Heart right ventricle (tissue), 16 donors: Measurements from ENCODE around the gene ZNF584. TPM values are rescaled to one million over a fixed set of nuclear protein-coding genes. Genes with fewer than 3 reads are reported as not detected.

Experiments
- ATAC-seq, 8 donors: fragments of 200-7000 bp; cut with Tn5 transposase; one replicate each; pipeline ENCODE4 v1.9.1; 2020; ENCODE audit warnings: mild to moderate bottlenecking in 8 of 8, moderate library complexity in 8 of 8, moderate number of reproducible peaks in 1 of 8
- DNase-seq, 2 donors: peaks; one replicate each; pipeline ENCODE4 v3.0.0-alpha.2; 2020
- H3K27ac ChIP-seq, 10 donors: fragments of 200-600 bp; sonication (generic) in 2 of 10; one replicate each; pipeline versions ENCODE4 v1.5.0 to v1.8.0; 2020 to 2022; ENCODE audit warnings: mild to moderate bottlenecking in 3 of 10
- H3K27me3 ChIP-seq, 7 donors: fragments of 200-600 bp; one replicate each; pipeline ENCODE4 v1.8.0; 2021 to 2022; ENCODE audit warnings: mild to moderate bottlenecking in 2 of 7
- H3K36me3 ChIP-seq, 9 donors: fragments of 200-600 bp; sonication (generic) in 1 of 9; one replicate each; pipeline versions ENCODE4 v1.5.0 to v1.8.0; 2020 to 2022; ENCODE audit warnings: mild to moderate bottlenecking in 2 of 9
- H3K4me1 ChIP-seq, 9 donors: fragments of 200-600 bp; sonication (generic) in 1 of 9; one replicate each; pipeline versions ENCODE4 v1.5.0 to v1.8.0; 2020 to 2022; ENCODE audit warnings: mild to moderate bottlenecking in 4 of 9
- H3K4me3 ChIP-seq, 10 donors: fragments of 200-600 bp; sonication (generic) in 2 of 10; one replicate each; pipeline versions ENCODE4 v1.5.0 to v1.8.0; 2020 to 2022; ENCODE audit warnings: mild to moderate bottlenecking in 7 of 10, moderate library complexity in 2 of 10
- H3K9me3 ChIP-seq, 11 donors: fragments of 200-600 bp in 10 of 11; sonication (generic) in 2 of 11; one replicate each; pipeline versions ENCODE4 v1.5.0 to v1.8.0; 2013 to 2022; ENCODE audit warnings: mild to moderate bottlenecking in 2 of 11, control low read depth in 1 of 11, moderate library complexity in 1 of 11
- CTCF ChIP-seq, 9 donors: fragments of 200-600 bp; sonication (generic) in 2 of 9; IDR thresholded peaks; one replicate each; pipeline versions ENCODE4 v1.5.0 to v1.8.0; 2021 to 2022; ENCODE audit warnings: antibody characterized with exemption in 9 of 9, mild to moderate bottlenecking in 5 of 9, moderate library complexity in 1 of 9
- WGBS, 2 donors: extraction: QIAGEN DNeasy Blood & Tissue Kit; methylation state at CpG; one replicate each; pipeline ENCODE4 v1.1.7; 2013; ENCODE audit warnings: inconsistent platforms in 1 of 2; 5-methylcytosine and 5-hydroxymethylcytosine counted together
- intact Hi-C, 10 donors: fragments of 100-400 bp; cut with DNase I; formaldehyde crosslinking; loops; one replicate each; pipeline versions ENCODE4 v1.11.1 to v1.14.2; 2022
- polyA plus RNA-seq, 2 donors: library from polyadenylated mRNA; stranded (reverse); fragments of 200-250 nt; gene quantifications; one replicate each; pipeline ENCODE4 v1.2.3, GENCODE V29; 2013
- total RNA-seq, 10 donors: library from RNA; stranded (reverse); fragmentation: NEBNext Ultra II Directional in 3 of 10; extraction: Animal tissue kit (Norgen Biotek cat#: 25700) in 3 of 10; gene quantifications; one replicate each; pipeline versions ENCODE4 v1.2.1 to v1.2.4, GENCODE V29; 2021 to 2023
- donor health status: Arrhythmogenic right ventricular cardiomyopathy.
- donor health status: ischemic (EF 13 %, LVEDD 7.1; RV severe dilation, severe dysfunction).
- donor health status: healthy with polysubstance abuse.
- donor health status: DM: no; HTN: yes; CAD: no.
- donor health status: DM: no; HTN: no; CAD: no.
- donor health status: ischemic (EF 25% LVEDD 6.9; RV normal size, moderate dysfunction).
- donor health status: ischemic (EF 25% LVEDD 5.7; RV mildly dilated, moderate dysfunction).
- donor health status: healthy.
- donor health status: DM: yes; HTN: yes; CAD: no.
- donor health status: Ischemic cardiomyopathy.
- donor health status: ischemic (EF 35%, LVEDD 5.7; RV mildly dilated, moderate dysfunction).
- donor health status: nonischemic (EF 11% LVEDD 7.7; RV severe dilation, severe dysfunction).
- donor health status: DM: yes; HTN: yes; CAD: no.
- donor health status: PGD.
- donor health status: ischemic (EF 29% LVEDD 5.4; RV normal size, mild dysfunction).
- donor health status: nonischemic (EF 23%, LVEDD 6.1; RV moderate dilation, normal function).

ZNF584 gene
- total and polyA plus RNA-seq, 12 donors: 6.5 to 20.4 (median 16.7) TPM

GRCh38 chr19:58409010-58409790, 751 bp downstream of the ZNF584 start:
- H3K27ac ChIP-seq: peak overlapping the region; percentile 84 to 95 (median 91)
- 3 to 4% methylated on average over 34 of the region's 34 CpGs for WGBS, 2 donors
- no peak for TF ChIP-seq CTCF (IDR thresholded peaks at IDR 0.05)
- no peaks in the 10 kb centered on the region for H3K9me3 ChIP-seq
- H3K36me3 ChIP-seq: peaks cover 0 to 6% (median 0%) of the 10 kb centered on the region in 9 donors
- peaks cover 5 to 31% (median 26%) of the 10 kb centered on the region in 9 donors for H3K4me1 ChIP-seq
- peak overlapping the region; percentile 79 to 100 (median 96) for H3K4me3 ChIP-seq
- peak; percentile 9 to 68 (median 36) for ATAC-seq
- intact Hi-C loops: no loop called here
- H3K27me3 ChIP-seq: no peaks in the 10 kb centered on the region
- peak in 1 of 2 donors; percentile 33 for DNase-seq

GRCh38 chr19:58416604-58417003, 8.2 kb downstream of the ZNF584 start:
- DNase-seq (no peak), ATAC-seq (no peak)
- intact Hi-C loops: no loop called here
- 95 to 99% methylated on average over 5 of the region's 5 CpGs for WGBS, 2 donors
- Histone ChIP-seq H3K27me3 (no peaks in the 10 kb centered on the region), H3K36me3 (peaks cover 0 to 67% (median 41%) of the 10 kb centered on the region in 9 donors), H3K27ac (no peak overlapping the region), H3K4me1 (no peaks in the 10 kb centered on the region), H3K4me3 (no peak overlapping the region), H3K9me3 (peaks cover 0 to 11% (median 0%) of the 10 kb centered on the region in 11 donors)
- no peak for TF ChIP-seq CTCF (IDR thresholded peaks at IDR 0.05)

- ATAC-seq (no peak), DNase-seq (no peak)
- 99% methylated on average over 7 of the region's 7 CpGs for WGBS, 2 donors
- Histone ChIP-seq H3K27me3 (no peaks in the 10 kb centered on the region), H3K36me3 (peaks cover 0 to 69% (median 41%) of the 10 kb centered on the region in 9 donors), H3K9me3 (peaks cover 0 to 11% (median 0%) of the 10 kb centered on the region in 11 donors), H3K4me1 (no peaks in the 10 kb centered on the region), H3K4me3 (no peak overlapping the region), H3K27ac (no peak overlapping the region)
- TF ChIP-seq CTCF (IDR thresholded peaks at IDR 0.05): no peak
- intact Hi-C loops: no loop called here
Measured at GRCh38 chr19:58417071-58417470, 8.6 kb downstream of the ZNF584 start.

- H3K36me3 ChIP-seq: peaks cover 0 to 52% (median 18%) of the 10 kb centered on the region in 9 donors
- no peaks in the 10 kb centered on the region for H3K4me1 ChIP-seq
- H3K27ac ChIP-seq: no peak overlapping the region
- intact Hi-C loops: no loop called here
- H3K4me3 ChIP-seq: no peak overlapping the region
- no peak for ATAC-seq
- H3K9me3 ChIP-seq: peaks cover 4 to 91% (median 55%) of the 10 kb centered on the region in 11 donors
- WGBS, 2 donors: 59 to 63% methylated on average over 1 of the region's 1 CpG
- TF ChIP-seq CTCF (IDR thresholded peaks at IDR 0.05): no peak
- no peaks in the 10 kb centered on the region for H3K27me3 ChIP-seq
- no peak for DNase-seq
Measured at GRCh38 chr19:58428617-58429016, 20.2 kb downstream of the ZNF584 start.
